ENCODE data around the gene SRD5A3.

SRD5A3 gene

DNA sequence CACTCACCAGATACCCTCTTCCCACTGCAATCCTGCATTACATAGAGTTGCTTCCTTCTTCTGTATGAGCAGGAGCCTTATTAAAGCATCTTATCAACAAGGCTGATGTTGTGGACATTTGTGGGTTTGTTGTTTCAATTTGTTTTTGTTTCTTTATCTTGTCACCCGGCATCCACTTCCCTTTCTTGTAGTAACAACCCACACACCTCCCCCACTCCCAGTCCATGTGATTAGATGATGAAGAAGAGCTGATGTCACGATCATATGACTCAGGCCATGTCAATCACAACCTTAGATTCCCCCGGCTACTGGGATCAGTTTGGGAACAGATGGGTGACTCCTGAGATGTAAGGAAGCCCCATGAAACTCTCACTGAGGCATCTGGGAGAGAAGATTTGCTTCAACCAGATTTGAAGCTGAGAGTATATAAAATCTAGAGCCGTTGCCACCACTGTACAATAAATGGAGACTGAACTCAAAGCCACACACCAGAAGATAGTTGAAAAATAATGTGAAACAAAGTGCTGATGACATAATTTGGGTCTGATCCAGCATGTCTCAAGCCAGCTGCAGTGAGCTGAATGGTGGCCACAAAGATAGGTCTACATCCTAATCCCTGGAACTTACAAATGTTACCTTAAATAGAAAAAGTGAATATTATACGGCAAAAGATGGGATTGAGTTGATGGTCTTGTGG is 34.1 kb upstream of the SRD5A3 start:
- no peak overlapping the region for H3K27ac ChIP-seq
- H3K27me3 ChIP-seq (replicated peaks), result no peaks in the 10 kb centered on the region
- peak; percentile 43 for DNase-seq
- TF ChIP-seq, protein P1, sequence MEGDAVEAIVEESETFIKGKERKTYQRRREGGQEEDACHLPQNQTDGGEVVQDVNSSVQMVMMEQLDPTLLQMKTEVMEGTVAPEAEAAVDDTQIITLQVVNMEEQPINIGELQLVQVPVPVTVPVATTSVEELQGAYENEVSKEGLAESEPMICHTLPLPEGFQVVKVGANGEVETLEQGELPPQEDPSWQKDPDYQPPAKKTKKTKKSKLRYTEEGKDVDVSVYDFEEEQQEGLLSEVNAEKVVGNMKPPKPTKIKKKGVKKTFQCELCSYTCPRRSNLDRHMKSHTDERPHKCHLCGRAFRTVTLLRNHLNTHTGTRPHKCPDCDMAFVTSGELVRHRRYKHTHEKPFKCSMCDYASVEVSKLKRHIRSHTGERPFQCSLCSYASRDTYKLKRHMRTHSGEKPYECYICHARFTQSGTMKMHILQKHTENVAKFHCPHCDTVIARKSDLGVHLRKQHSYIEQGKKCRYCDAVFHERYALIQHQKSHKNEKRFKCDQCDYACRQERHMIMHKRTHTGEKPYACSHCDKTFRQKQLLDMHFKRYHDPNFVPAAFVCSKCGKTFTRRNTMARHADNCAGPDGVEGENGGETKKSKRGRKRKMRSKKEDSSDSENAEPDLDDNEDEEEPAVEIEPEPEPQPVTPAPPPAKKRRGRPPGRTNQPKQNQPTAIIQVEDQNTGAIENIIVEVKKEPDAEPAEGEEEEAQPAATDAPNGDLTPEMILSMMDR (IDR thresholded peaks at IDR 0.05; ENCODE audit: low read depth, low read length, missing control alignments), result no peak
- in situ Hi-C loops (cut with HindIII; ENCODE audit: low pct_ligation_motif_present, low sequenced_read_pairs), result loop anchor here (10.0 kb wide), 1 partner anchor 337 kb away; no protein-coding TSS in a partner anchor
- no peak overlapping the region for H3K4me3 ChIP-seq (ENCODE audit: low read depth, low read length)
- H3K36me3 ChIP-seq (replicated peaks), result no peaks in the 10 kb centered on the region

- H3K4me3 ChIP-seq (ENCODE audit: low read depth, low read length), result no peak overlapping the region
- no peaks in the 10 kb centered on the region for H3K36me3 ChIP-seq (replicated peaks)
- no peaks in the 10 kb centered on the region for H3K27me3 ChIP-seq (replicated peaks)
- peak; percentile 56 for DNase-seq
- no peak overlapping the region for H3K27ac ChIP-seq
- in situ Hi-C loops (cut with HindIII; ENCODE audit: low pct_ligation_motif_present, low sequenced_read_pairs), result loop anchor here (10.0 kb wide), 1 partner anchor 338 kb away; no protein-coding TSS in a partner anchor
- TF ChIP-seq, protein P1 (IDR thresholded peaks at IDR 0.05; ENCODE audit: low read depth, low read length, missing control alignments), result peak; percentile 90
Observed at GRCh38 chr4:55312489-55313101, 33.4 kb upstream of the SRD5A3 start.

DNA sequence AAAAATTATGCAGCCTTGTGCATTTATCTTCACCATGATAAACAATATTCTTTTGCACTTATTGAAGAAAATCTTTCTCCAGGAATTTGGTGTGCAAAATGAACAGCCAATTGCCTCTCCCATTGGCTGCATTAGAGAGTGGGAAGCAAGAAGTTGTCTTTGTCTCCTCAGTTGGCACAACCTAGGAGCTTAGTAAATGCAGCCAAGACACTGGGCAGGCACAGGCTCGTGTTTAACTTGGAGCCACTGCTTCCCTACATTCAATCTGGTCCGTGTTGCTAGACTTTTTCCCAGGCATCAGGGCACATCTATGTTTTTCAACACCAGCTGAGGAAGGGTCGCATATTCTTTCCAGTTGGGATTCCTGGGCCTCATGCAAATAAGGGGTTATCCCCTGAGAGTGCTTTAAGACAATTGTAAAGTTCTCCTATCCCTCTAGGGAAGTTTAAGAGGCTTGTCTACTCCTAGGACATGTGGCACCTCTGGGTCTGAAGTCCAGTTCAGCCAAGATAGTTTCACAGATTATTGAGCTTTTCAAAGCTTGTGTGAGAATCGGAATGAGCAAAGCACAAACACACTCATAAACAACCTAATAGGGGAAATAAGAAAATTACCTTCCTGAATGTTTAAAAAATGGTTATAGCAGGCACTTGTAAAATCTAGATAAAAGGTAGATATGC is 31.8 kb upstream of the SRD5A3 start:
- Histone ChIP-seq H3K36me3 (replicated peaks) (no peaks in the 10 kb centered on the region), H3K27me3 (replicated peaks) (no peaks in the 10 kb centered on the region), H3K4me3 (ENCODE audit: low read depth, low read length) (no peak overlapping the region), H3K27ac (no peak overlapping the region)
- DNase-seq, result no peak
- in situ Hi-C loops (cut with HindIII; ENCODE audit: low pct_ligation_motif_present, low sequenced_read_pairs), result loop anchor here (10.0 kb wide), 1 partner anchor 339 kb away; no protein-coding TSS in a partner anchor
- TF ChIP-seq, protein P1 (IDR thresholded peaks at IDR 0.05; ENCODE audit: low read depth, low read length, missing control alignments), result no peak

DNA sequence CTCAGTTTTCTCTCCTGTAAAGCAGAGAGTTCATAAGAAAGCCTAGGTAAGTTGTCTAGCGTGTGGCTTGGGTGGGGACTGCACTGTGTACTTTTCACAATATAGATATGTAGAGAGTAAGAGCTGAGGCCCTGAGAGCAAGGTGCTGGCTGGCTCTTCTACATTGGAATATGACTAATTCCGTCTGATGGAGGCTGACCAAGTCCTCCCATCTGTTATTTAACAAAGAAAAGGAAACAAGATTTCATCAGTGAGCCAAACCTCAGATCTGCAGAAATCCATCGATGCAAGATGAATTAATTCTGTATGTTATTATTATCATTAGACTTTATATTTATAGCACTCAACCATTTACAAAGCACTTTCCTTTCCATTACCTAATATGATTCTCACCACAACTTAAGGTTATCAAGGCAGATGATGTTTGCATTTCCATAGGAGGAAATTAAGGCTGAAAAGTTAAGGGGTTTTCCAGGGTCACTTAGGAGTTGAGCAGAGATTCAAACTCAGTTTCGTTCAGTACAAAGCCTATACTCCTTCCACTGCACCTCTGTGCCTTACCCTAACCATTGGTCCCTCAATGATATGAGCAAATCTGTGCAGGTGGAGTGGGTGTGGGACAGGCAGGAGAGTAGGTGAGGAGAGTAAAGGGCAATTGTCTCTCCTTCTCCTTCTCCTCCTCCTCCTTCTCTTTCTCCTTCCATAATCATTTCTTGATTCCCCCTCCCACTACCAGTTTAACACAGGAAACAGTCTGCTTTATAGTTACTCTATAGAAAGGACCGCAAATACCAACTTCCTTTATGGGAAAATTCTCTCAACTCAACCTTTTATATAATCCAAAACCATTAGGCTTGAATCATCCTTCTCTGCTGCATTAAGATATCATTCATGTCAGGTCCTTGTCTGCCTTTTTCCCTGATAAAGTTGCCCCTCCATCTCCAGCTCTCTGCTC is 27.6 kb upstream of the SRD5A3 start:
- H3K27me3 ChIP-seq (replicated peaks), result no peaks in the 10 kb centered on the region
- TF ChIP-seq, protein P1 (IDR thresholded peaks at IDR 0.05; ENCODE audit: low read depth, low read length, missing control alignments), result no peak
- no peak overlapping the region for H3K27ac ChIP-seq
- DNase-seq, result no peak
- no peak overlapping the region for H3K4me3 ChIP-seq (ENCODE audit: low read depth, low read length)
- no peaks in the 10 kb centered on the region for H3K36me3 ChIP-seq (replicated peaks)
- in situ Hi-C loops (cut with HindIII; ENCODE audit: low pct_ligation_motif_present, low sequenced_read_pairs), result loop anchor here (10.0 kb wide), 1 partner anchor 344 kb away; no protein-coding TSS in a partner anchor

DNA sequence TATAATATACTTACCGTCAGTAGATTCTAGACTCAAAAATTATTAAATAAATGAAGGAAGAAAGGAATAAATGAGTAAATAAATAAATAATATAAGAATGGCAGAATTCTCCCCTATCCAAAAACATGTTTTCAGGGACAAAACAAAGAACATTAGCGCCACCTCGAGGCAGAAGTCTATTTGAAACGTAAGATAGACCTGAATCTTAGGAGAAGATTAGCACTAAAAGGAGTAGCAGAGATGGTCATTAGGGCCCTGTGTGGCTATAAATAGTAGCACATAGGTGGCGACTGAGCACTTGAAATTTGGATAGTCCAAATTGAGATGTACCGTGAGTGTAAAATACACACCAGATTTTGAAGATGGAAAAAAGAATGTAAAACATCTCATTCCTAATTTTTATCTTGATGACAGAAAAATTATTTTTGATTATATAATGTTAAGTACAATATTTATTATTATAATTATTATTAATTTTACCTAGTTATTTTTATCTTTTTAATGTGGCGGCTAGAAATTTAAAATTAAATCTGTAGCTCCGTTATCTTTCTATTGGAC is 24.3 kb upstream of the SRD5A3 start:
- in situ Hi-C loops (cut with HindIII; ENCODE audit: low pct_ligation_motif_present, low sequenced_read_pairs), result no loop called here
- TF ChIP-seq, protein P1 (IDR thresholded peaks at IDR 0.05; ENCODE audit: low read depth, low read length, missing control alignments), result peak; percentile 62
- DNase-seq, result peak; percentile 85
- no peak overlapping the region for H3K4me3 ChIP-seq (ENCODE audit: low read depth, low read length)
- no peaks in the 10 kb centered on the region for H3K36me3 ChIP-seq (replicated peaks)
- no peaks in the 10 kb centered on the region for H3K27me3 ChIP-seq (replicated peaks)
- H3K27ac ChIP-seq, result no peak overlapping the region

All from brain microvascular endothelial cell (primary cell).